Bronchial epithelial cell (primary cell): ENCODE data around the gene IL19. TPM values are rescaled to one million over a fixed set of nuclear protein-coding genes. Genes with fewer than 3 reads are reported as not detected.

ENCODE experiments used
- DNase-seq: peaks from one replicate; pipeline ENCODE4 v3.0.0-alpha.2; 2010; ENCODE audit warnings: low read depth
- FAIRE-seq: peaks from 2 replicates; lab custom pipeline; 2011; peaks lifted over from hg19 to GRCh38; lab: Jason Lieb, UNC
- H3K27me3 ChIP-seq: 2 replicates; pipeline ENCODE4 v1.5.1; 2011; ENCODE audit warnings: low read length; ENCODE audit not compliant: control insufficient read depth, insufficient read depth
- H3K36me3 ChIP-seq: 2 replicates; pipeline ENCODE4 v1.5.1; 2011; ENCODE audit warnings: low read length; ENCODE audit not compliant: control insufficient read depth, insufficient read depth
- H3K4me3 ChIP-seq: 2 replicates; pipeline ENCODE4 v1.5.1; 2011; ENCODE audit warnings: mild to moderate bottlenecking, low read depth, low read length, control low read depth
- total RNA-seq: library from RNA; depleted of rRNA; stranded (reverse); fragments of >200 nt; gene quantifications from 2 replicates; pipeline ENCODE4 v1.2.1, GENCODE V29; 2014
- TF ChIP-seq, protein P1 (sequence below): IDR thresholded peaks from 2 replicates; pipeline ENCODE4 v1.5.1; 2011; ENCODE audit warnings: mild to moderate bottlenecking, moderate library complexity, low read length, control low read depth, inconsistent platforms; ENCODE audit not compliant: insufficient read depth, severe bottlenecking

The IL19 gene
- total RNA-seq, 1 donor from 2014 or later = not detected

DNA sequence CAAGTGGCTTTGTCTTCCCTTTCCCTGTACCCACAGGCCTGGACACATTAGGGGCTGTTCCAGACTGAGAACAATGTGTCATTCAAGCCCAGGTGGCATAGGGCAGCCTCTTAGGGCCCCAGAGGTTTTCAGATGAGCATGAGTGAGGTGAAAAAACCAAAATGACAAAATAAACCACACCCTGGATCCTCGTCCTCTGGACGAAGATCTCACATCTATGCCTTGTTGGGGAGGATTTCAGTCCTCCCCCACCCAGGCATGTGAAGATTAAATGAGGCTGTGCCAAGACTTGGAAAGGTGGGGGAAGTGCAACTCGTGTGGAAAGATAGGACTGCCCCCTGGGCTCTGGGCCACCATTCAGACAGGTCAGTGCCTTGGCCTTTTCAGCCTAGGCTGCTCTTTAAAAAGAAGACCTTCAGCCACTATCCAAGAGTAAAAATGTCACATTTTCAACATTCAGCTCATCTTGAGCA is 32.8 kb upstream of the IL19 start:
- Histone ChIP-seq H3K27me3 (no peaks in the 10 kb centered on the region), H3K36me3 (peaks cover 7% of the 10 kb centered on the region), H3K4me3 (no peak overlapping the region)
- no peak for DNase-seq
- TF ChIP-seq, protein P1, sequence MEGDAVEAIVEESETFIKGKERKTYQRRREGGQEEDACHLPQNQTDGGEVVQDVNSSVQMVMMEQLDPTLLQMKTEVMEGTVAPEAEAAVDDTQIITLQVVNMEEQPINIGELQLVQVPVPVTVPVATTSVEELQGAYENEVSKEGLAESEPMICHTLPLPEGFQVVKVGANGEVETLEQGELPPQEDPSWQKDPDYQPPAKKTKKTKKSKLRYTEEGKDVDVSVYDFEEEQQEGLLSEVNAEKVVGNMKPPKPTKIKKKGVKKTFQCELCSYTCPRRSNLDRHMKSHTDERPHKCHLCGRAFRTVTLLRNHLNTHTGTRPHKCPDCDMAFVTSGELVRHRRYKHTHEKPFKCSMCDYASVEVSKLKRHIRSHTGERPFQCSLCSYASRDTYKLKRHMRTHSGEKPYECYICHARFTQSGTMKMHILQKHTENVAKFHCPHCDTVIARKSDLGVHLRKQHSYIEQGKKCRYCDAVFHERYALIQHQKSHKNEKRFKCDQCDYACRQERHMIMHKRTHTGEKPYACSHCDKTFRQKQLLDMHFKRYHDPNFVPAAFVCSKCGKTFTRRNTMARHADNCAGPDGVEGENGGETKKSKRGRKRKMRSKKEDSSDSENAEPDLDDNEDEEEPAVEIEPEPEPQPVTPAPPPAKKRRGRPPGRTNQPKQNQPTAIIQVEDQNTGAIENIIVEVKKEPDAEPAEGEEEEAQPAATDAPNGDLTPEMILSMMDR = no peak
- FAIRE-seq = no peak

DNA sequence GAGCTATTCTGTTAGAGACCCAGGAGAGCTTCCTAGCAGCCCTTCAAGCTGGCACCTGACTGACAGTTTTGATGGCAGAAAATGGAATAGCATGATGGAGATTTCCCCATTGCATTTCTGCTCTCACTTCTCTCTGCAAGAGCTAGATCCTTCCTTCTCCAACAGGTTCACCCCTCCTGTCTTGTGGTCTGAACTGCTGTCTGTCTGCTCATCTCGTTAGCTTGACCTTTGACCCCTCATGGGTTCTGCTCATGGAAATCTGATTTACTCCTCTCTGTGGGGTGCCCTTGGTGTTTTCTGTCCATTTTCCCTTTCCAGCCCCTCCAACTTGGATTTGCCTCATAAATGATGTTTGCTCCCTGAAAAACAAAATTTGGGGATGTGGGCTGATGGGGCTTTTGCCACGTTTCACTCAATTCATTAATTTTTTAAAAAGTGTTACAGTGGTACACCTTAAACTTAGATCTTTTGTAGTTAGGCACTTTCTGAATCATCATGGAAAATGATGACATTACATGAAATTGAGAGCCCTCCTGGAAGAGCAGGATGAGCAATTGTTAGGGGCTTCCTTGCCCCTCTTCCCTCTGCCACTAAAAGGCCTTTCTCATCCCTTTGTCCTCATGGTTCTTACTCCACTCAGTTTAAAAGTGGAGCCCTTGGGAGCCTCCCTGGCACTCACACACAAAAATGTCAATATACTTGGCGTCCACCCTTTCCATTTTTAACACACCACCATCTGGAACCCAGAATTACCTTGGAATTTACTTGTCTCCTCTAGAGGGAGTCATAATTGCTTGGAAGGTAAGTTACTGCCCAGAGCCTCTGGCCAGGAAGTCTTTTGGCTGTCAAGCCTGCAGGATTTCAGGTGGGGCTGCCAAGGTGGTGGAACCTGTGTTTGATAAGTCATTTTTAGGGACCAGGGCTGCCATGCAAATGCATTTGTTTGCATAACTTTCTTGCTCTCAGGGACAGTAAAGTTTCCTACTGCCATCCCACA is 31.9 kb upstream of the IL19 start:
- no peak overlapping the region for H3K4me3 ChIP-seq
- H3K27me3 ChIP-seq = no peaks in the 10 kb centered on the region
- TF ChIP-seq, protein P1 = peak; percentile 33
- H3K36me3 ChIP-seq = peaks cover 3% of the 10 kb centered on the region
- peak; percentile 51 for DNase-seq
- no peak for FAIRE-seq

DNA sequence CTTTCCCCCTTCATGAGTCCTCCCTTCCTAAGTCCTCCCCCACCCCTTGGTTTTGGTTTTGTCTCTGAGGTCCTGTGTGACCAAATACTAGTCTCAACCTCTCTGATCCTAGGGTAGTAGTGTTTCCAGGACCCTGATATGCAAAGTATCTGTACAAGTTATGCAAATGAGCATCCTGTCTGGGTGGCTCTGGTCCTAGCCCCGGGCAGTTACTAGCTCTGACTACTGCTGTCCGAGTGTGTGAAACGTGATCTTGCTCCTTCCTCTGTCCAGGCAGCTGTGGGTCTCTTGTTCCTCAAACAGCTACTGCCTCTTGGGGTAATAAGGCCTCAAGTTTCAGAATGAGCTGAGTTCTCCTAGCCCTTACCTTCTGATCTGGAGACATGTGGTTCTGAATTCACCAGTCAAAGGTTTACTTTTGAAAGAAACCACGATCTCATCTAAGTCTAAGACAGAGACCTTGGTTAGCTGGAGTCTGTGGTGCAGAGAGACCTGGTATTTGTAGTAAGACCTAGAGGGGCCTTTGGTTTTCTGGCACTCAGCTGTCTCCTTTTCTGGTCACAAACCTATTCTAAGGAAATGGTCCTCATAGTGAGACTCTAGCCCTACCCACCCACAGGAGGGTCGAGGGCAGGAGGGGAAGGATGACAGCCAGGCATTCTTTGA is 31.0 kb upstream of the IL19 start:
- TF ChIP-seq, protein P1 = no peak
- Histone ChIP-seq H3K36me3 (peaks cover 2% of the 10 kb centered on the region), H3K4me3 (no peak overlapping the region), H3K27me3 (no peaks in the 10 kb centered on the region)
- FAIRE-seq (no peak), DNase-seq (peak; percentile 12)

DNA sequence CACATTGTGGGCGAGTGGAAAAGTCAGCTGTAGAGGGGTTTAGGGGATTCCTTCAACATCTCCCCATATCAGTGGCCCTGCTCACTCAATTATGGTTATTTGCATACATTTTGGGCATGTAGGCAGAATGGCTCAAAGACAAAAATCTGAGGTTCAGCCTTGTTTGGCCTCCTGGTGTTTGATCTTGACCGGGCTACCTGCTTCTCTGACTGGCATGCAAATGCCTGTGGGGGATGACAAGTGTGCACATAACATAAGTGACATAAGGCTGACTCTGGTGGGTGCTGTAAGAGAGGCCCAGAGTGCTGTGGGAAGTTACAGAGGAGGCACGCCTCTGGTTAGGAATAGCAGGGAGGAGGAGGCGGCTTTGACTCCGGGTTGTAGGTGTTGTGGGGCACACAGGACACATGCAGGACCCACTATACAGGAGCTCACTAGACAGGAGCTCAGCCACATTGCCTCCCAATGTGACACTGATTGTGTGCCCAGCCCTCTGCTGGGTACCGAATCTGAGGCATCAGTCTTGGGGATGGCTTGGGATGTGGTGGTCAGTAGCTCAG is 29.4 kb upstream of the IL19 start:
- Histone ChIP-seq H3K27me3 (no peaks in the 10 kb centered on the region), H3K36me3 (no peaks in the 10 kb centered on the region), H3K4me3 (no peak overlapping the region)
- FAIRE-seq (no peak), DNase-seq (no peak)
- TF ChIP-seq, protein P1 = no peak

DNA sequence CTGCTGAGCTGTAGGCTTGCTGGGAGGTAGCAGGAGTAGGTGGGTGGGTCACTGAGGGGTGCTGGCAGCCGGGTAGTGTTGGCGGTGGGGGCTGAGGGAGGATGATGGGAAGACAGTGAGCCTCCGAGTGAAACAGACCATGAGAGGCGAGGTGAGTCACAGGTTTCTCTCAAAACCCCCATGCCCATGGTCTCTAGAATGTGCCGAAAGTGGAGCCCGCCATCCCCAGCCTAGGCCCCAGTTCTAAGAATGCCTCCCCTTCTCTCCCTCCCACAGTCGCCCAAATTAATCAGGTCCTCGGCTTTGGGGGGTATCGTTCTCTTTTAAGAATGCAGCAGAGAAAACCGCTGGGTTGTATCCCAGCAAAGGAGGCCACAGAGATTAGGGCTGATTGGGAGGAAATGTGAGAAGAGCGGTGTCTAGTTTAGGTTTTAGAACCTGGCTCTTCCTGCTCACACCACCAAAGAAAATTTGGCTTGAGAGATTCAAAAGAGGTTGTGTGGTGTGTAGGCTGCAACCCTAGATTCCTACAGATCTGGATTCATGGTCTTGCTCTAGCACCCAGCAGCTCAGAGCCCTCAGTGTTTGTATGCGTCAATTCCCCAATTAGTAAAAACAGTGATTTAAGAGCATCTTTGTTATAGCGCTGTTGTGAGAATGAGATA is 27.7 kb upstream of the IL19 start:
- Histone ChIP-seq H3K36me3 (no peaks in the 10 kb centered on the region), H3K27me3 (no peaks in the 10 kb centered on the region), H3K4me3 (no peak overlapping the region)
- DNase-seq (no peak), FAIRE-seq (no peak)
- TF ChIP-seq, protein P1 = no peak
